SK-N-SH (cell line): ENCODE data around the gene FBXO2.

Experiments
- CHD2 ChIP-seq: fragments of 150-350 bp; IDR thresholded peaks from 2 replicates; pipeline ENCODE4 v1.6.1; 2018; ENCODE audit warnings: low read length; ENCODE audit not compliant: partially characterized antibody
- CTCF ChIP-seq: fragments of 200-600 bp; sonication (generic); IDR thresholded peaks from 2 replicates; pipeline ENCODE4 v1.6.1; 2017; ENCODE audit warnings: antibody characterized with exemption, mild to moderate bottlenecking, moderate library complexity
- EZH2phosphoT487 ChIP-seq: fragments of 200-600 bp; sonication (generic); IDR thresholded peaks from 2 replicates; pipeline ENCODE4 v1.6.1; 2017; ENCODE audit warnings: low read depth, mixed run types, mild to moderate bottlenecking, antibody characterized with exemption, moderate library complexity, borderline replicate concordance
- NRF1 ChIP-seq: IDR thresholded peaks from 2 replicates; pipeline ENCODE4 v1.6.1; 2012; ENCODE audit warnings: low read depth, mild to moderate bottlenecking, low read length
- POLR2AphosphoS5 ChIP-seq: IDR thresholded peaks from 2 replicates; pipeline ENCODE4 v1.6.1; 2012; ENCODE audit warnings: low read depth, low read length
- RAD21 ChIP-seq: IDR thresholded peaks from 2 replicates; pipeline ENCODE4 v1.6.1; 2012; ENCODE audit warnings: mild to moderate bottlenecking, low read length
- REST ChIP-seq: IDR thresholded peaks from 2 replicates; pipeline ENCODE4 v1.6.1; 2012; ENCODE audit warnings: mild to moderate bottlenecking, low read depth, low read length, moderate library complexity
- RXRA ChIP-seq: IDR thresholded peaks from 2 replicates; pipeline ENCODE4 v1.4.0; 2012; ENCODE audit warnings: low read depth, mild to moderate bottlenecking, borderline replicate concordance
- SMC3 ChIP-seq: IDR thresholded peaks from 2 replicates; pipeline ENCODE4 v1.6.1; 2012; ENCODE audit warnings: low read depth, low read length, improper control_type of control experiment
- TAF1 ChIP-seq: IDR thresholded peaks from 2 replicates; pipeline ENCODE4 v1.6.1; 2012; ENCODE audit warnings: low read depth, mild to moderate bottlenecking, low read length, moderate library complexity, borderline replicate concordance
- TEAD4 ChIP-seq: IDR thresholded peaks from 2 replicates; pipeline ENCODE4 v1.4.0; 2012; ENCODE audit warnings: mild to moderate bottlenecking, borderline replicate concordance; ENCODE audit not compliant: insufficient read depth
- USF1 ChIP-seq: IDR thresholded peaks from 2 replicates; pipeline ENCODE4 v1.4.0; 2012; ENCODE audit warnings: low read depth, borderline replicate concordance
- USF2 ChIP-seq: fragments of 150-350 bp; IDR thresholded peaks from 2 replicates; pipeline ENCODE4 v1.6.1; 2017; ENCODE audit warnings: antibody characterized with exemption, low read length, low read depth, borderline replicate concordance
- YY1 ChIP-seq: IDR thresholded peaks from 2 replicates; pipeline ENCODE4 v1.4.0; 2012; ENCODE audit warnings: low read depth, mild to moderate bottlenecking

- TF ChIP-seq POLR2AphosphoS5: no peak
- no peak for TF ChIP-seq CTCF
- TF ChIP-seq RAD21: no peak
- TF ChIP-seq TAF1: no peak
- TF ChIP-seq EZH2phosphoT487: no peak
- TF ChIP-seq YY1: no peak
- no peak for TF ChIP-seq USF1
- no peak for TF ChIP-seq RXRA
- TF ChIP-seq USF2: no peak
- no peak for TF ChIP-seq NRF1
- TF ChIP-seq CHD2: no peak
- no peak for TF ChIP-seq SMC3
- TF ChIP-seq REST: no peak
- TF ChIP-seq TEAD4: no peak
Observed at GRCh38 chr1:11668516-11668915, 14.3 kb upstream of the FBXO2 start.
